A673 (cell line): Measurements from ENCODE around the gene CSNK2B. TPM values are rescaled to one million over a fixed set of nuclear protein-coding genes. Genes with fewer than 3 reads are reported as not detected.

Source experiments
- BruUV-seq: library from RNA; stranded (reverse); fragments of 400-500 nt; replicated peaks from 2 replicates; lab custom pipeline; 2021; lab: Mats Ljungman, UMichigan
- CTCF ChIA-PET: fragments of 300-600 bp; sonication (Branson Sonifier 250); formaldehyde crosslinking; loops from one replicate; lab custom pipeline; 2022; ENCODE audit warnings: antibody characterized with exemption; lab: Charles Lee
- POLR2A ChIA-PET: fragments of 300-600 bp; sonication (Branson Sonifier 250); formaldehyde crosslinking; loops from one replicate; lab custom pipeline; 2022; ENCODE audit warnings: antibody characterized with exemption; ENCODE audit not compliant: low non-redundant PET; lab: Charles Lee
- DNase-seq: peaks from one replicate; pipeline ENCODE4 v3.0.0-alpha.2; 2015; ENCODE audit warnings: low spot score
- H3K27ac ChIP-seq: fragments of 200-600 bp; sonication (generic); 2 replicates; pipeline ENCODE4 v1.5.1; 2016; ENCODE audit warnings: mixed run types, low read depth, mild to moderate bottlenecking, mixed read lengths, antibody characterized with exemption, low read length; ENCODE audit not compliant: poor library complexity, severe bottlenecking
- H3K27me3 ChIP-seq: fragments of 200-600 bp; sonication (generic); replicated peaks from 2 replicates; pipeline ENCODE4 v1.6.1; 2017; ENCODE audit warnings: mixed run types, low read depth, mild to moderate bottlenecking, mixed read lengths, antibody characterized with exemption, low read length; ENCODE audit not compliant: insufficient read depth, poor library complexity
- H3K36me3 ChIP-seq: fragments of 200-600 bp; sonication (generic); 2 replicates; pipeline ENCODE4 v1.6.1; 2016; ENCODE audit warnings: mixed run types, mild to moderate bottlenecking, mixed read lengths, antibody characterized with exemption, low read length; ENCODE audit not compliant: insufficient read depth, poor library complexity, severe bottlenecking
- H3K4me1 ChIP-seq: fragments of 200-600 bp; sonication (generic); 2 replicates; pipeline ENCODE4 v1.6.1; 2017; ENCODE audit warnings: mixed run types, mild to moderate bottlenecking, mixed read lengths, antibody characterized with exemption, low read length; ENCODE audit not compliant: insufficient read depth, poor library complexity, severe bottlenecking
- H3K4me3 ChIP-seq: fragments of 200-600 bp; sonication (generic); 2 replicates; pipeline ENCODE4 v1.5.1; 2016; ENCODE audit warnings: low read depth, mixed run types, mild to moderate bottlenecking, mixed read lengths, low read length; ENCODE audit not compliant: poor library complexity, severe bottlenecking
- H3K9me3 ChIP-seq: fragments of 200-600 bp; sonication (generic); 2 replicates; pipeline ENCODE4 v1.6.1; 2016; ENCODE audit warnings: mixed run types, low read depth, mild to moderate bottlenecking, mixed read lengths, antibody characterized with exemption, low read length; ENCODE audit not compliant: poor library complexity, severe bottlenecking
- CTCF ChIP-seq: fragments of 300-800, 200-600 bp; sonication (generic); conservative IDR thresholded peaks from 2 replicates; pipeline ENCODE4 v1.5.1; 2017; ENCODE audit warnings: low read depth, mild to moderate bottlenecking, antibody characterized with exemption, low read length, moderate library complexity, mixed read lengths
- EZH2 ChIP-seq: fragments of 200-600 bp; sonication (generic); IDR thresholded peaks from 2 replicates; pipeline ENCODE4 v1.6.1; 2017; ENCODE audit warnings: borderline replicate concordance, low read depth, mild to moderate bottlenecking, mixed read lengths, antibody characterized with exemption, low read length; ENCODE audit not compliant: poor library complexity, severe bottlenecking
- intact Hi-C: fragments of 100-400 bp; cut with micrococcal nuclease; formaldehyde crosslinking; loops from one replicate; pipeline ENCODE4 v1.10.0; 2022; ENCODE audit not compliant: unreplicated experiment
- total RNA-seq: library from RNA; stranded (reverse); gene quantifications from 2 replicates; pipeline ENCODE4 v1.2.3, GENCODE V29; 2021

CSNK2B gene
- total RNA-seq, 1 experiment from 2014 or later: 253 TPM

- BruUV-seq: no TSS peak
- CTCF ChIA-PET: interaction anchor here (0.5 kb wide), 1 partner anchor 77 kb away, joined by 4 read pairs; no protein-coding TSS in a partner anchor
- Histone ChIP-seq H3K4me3 (no peak overlapping the region), H3K27me3 (no peaks in the 10 kb centered on the region), H3K9me3 (no peaks in the 10 kb centered on the region), H3K27ac (no peak overlapping the region), H3K4me1 (no peaks in the 10 kb centered on the region), H3K36me3 (peaks cover 23% of the 10 kb centered on the region)
- no peak for DNase-seq
- POLR2A ChIA-PET: no interaction called here
- intact Hi-C loops: loop anchor here (10.0 kb wide), 1 partner anchor 267 kb away; the partner anchor contains the start of genes NELFE and SKIC2
- TF ChIP-seq CTCF (no peak), EZH2 (no peak)
Observed at GRCh38 chr6:31687860-31688693, 22.2 kb downstream of the CSNK2B start.

GRCh38 chr6:31689249-31690110 is 23.6 kb downstream of the CSNK2B start:
- ChIA-PET CTCF (no interaction called here), POLR2A (no interaction called here)
- no peak overlapping the region for H3K4me3 ChIP-seq
- H3K27me3 ChIP-seq: no peaks in the 10 kb centered on the region
- no peak overlapping the region for H3K27ac ChIP-seq
- H3K36me3 ChIP-seq: peaks cover 23% of the 10 kb centered on the region
- no peak for TF ChIP-seq EZH2
- TF ChIP-seq CTCF: peak; percentile 58
- intact Hi-C loops: loop anchor here (10.0 kb wide), 1 partner anchor 265 kb away; the partner anchor contains the start of genes NELFE and SKIC2
- BruUV-seq: no TSS peak
- no peak for DNase-seq
- no peaks in the 10 kb centered on the region for H3K4me1 ChIP-seq
- H3K9me3 ChIP-seq: no peaks in the 10 kb centered on the region

GRCh38 chr6:31690231-31691077 is 24.6 kb downstream of the CSNK2B start:
- H3K36me3 ChIP-seq: peaks cover 30% of the 10 kb centered on the region
- CTCF ChIA-PET: interaction anchor here (0.6 kb wide), 1 partner anchor 39 kb away, joined by 3 read pairs; no protein-coding TSS in a partner anchor
- no TSS peak for BruUV-seq
- TF ChIP-seq CTCF (no peak), EZH2 (no peak)
- H3K27me3 ChIP-seq: no peaks in the 10 kb centered on the region
- intact Hi-C loops: no loop called here
- POLR2A ChIA-PET: no interaction called here
- no peak for DNase-seq
- no peaks in the 10 kb centered on the region for H3K9me3 ChIP-seq
- no peak overlapping the region for H3K4me3 ChIP-seq
- H3K27ac ChIP-seq: no peak overlapping the region
- H3K4me1 ChIP-seq: no peaks in the 10 kb centered on the region
